GM12878 (cell line): ENCODE data around the gene SMIM14. TPM values are rescaled to one million over a fixed set of nuclear protein-coding genes. Genes with fewer than 3 reads are reported as not detected.
A peak's percentile ranks its signal among the peaks of the same experiment; 100 is the strongest.

Experiments
- ATAC-seq: fragments of 200-7000 bp; cut with Tn5 transposase; 3 replicates; pipeline ENCODE4 v1.9.1; 2020; ENCODE audit warnings: mild to moderate bottlenecking, moderate library complexity
- BruUV-seq: library from RNA; stranded (reverse); fragments of 400-500 nt; replicated peaks from 2 replicates; lab custom pipeline; 2021; lab: Mats Ljungman, UMichigan
- CTCF ChIA-PET: fragments of 300-600 bp; sonication (Branson Sonifier 250); formaldehyde crosslinking; extraction: SDS; loops from one replicate; lab custom pipeline; 2021; ENCODE audit warnings: inconsistent platforms; lab: Yijun Ruan, JAX
- POLR2A ChIA-PET: fragments of 350-600 bp; formaldehyde crosslinking; extraction: SDS; loops from one replicate; lab custom pipeline; 2021; ENCODE audit warnings: inconsistent platforms; lab: Charles Lee
- RAD21 ChIA-PET: fragments of 300-600 bp; sonication (Branson Sonifier 250); formaldehyde crosslinking; loops from one replicate; lab custom pipeline; 2023; ENCODE audit warnings: antibody characterized with exemption; ENCODE audit not compliant: unreplicated experiment; lab: Charles Lee
- SMC1A ChIA-PET: fragments of 300-600 bp; sonication (Branson Sonifier 250); formaldehyde crosslinking; loops from one replicate; lab custom pipeline; 2023; ENCODE audit not compliant: unreplicated experiment, uncharacterized antibody; lab: Charles Lee
- DNase-seq: peaks from one replicate; pipeline ENCODE4 v3.0.0-alpha.2; 2011; ENCODE audit warnings: low read depth, low spot score
- FAIRE-seq: peaks from 3 replicates; lab custom pipeline; 2011; peaks lifted over from hg19 to GRCh38; lab: Jason Lieb, UNC
- H2AFZ ChIP-seq: 2 replicates; pipeline ENCODE4 v1.6.0; 2011; ENCODE audit warnings: low read depth, low read length, control low read depth; ENCODE audit not compliant: control insufficient read depth
- H3K27ac ChIP-seq: 2 replicates; pipeline ENCODE4 v1.5.1; 2011; ENCODE audit warnings: control low read depth; ENCODE audit not compliant: control insufficient read depth, insufficient read depth
- H3K27me3 ChIP-seq, 2 experiments: replicated peaks in 1 of 2; 2 replicates each; pipeline versions ENCODE4 v1.6.0 to v1.6.1; 2011; ENCODE audit warnings: low read length in 1 of 2; ENCODE audit not compliant: control insufficient read depth in 2 of 2, insufficient read depth in 2 of 2
- H3K36me3 ChIP-seq, 2 experiments: 2 replicates each; pipeline ENCODE4 v1.5.1; 2011; ENCODE audit warnings: low read length in 1 of 2; ENCODE audit not compliant: control insufficient read depth in 2 of 2, insufficient read depth in 2 of 2
- H3K4me1 ChIP-seq: 2 replicates; pipeline ENCODE4 v1.6.1; 2011; ENCODE audit warnings: mild to moderate bottlenecking, low read length, moderate library complexity, mixed read lengths; ENCODE audit not compliant: control insufficient read depth, insufficient read depth
- H3K4me2 ChIP-seq: 2 replicates; pipeline ENCODE4 v1.6.0; 2011; ENCODE audit warnings: control low read depth; ENCODE audit not compliant: control insufficient read depth, insufficient read depth
- H3K4me3 ChIP-seq: fragments of 200-600 bp; sonication (generic); 2 replicates; pipeline ENCODE4 v1.5.1; 2016
- H3K79me2 ChIP-seq: 2 replicates; pipeline ENCODE4 v1.6.0; 2011; ENCODE audit warnings: low read length; ENCODE audit not compliant: control insufficient read depth, insufficient read depth
- H3K9ac ChIP-seq: 2 replicates; pipeline ENCODE4 v1.8.0; 2011; ENCODE audit warnings: low read length, control low read depth, mixed read lengths; ENCODE audit not compliant: control insufficient read depth, insufficient read depth
- H3K9me3 ChIP-seq: replicated peaks from 3 replicates; pipeline ENCODE4 v1.5.1; 2011; ENCODE audit warnings: mild to moderate bottlenecking, low read length; ENCODE audit not compliant: control insufficient read depth, insufficient read depth
- H4K20me1 ChIP-seq: 2 replicates; pipeline ENCODE4 v1.6.0; 2011; ENCODE audit not compliant: control insufficient read depth, insufficient read depth
- CBFB ChIP-seq: IDR thresholded peaks from 2 replicates; pipeline ENCODE4 v1.6.1; 2016; ENCODE audit warnings: antibody characterized with exemption, low read depth
- CREB1 ChIP-seq: IDR thresholded peaks from 2 replicates; pipeline ENCODE4 v1.6.1; 2012; ENCODE audit warnings: low read depth, mild to moderate bottlenecking, inconsistent platforms
- EGR1 ChIP-seq, 2 experiments: IDR thresholded peaks; 1 replicate in 1 of 2; 2 replicates in 1 of 2; pipeline ENCODE4 v1.6.1; 2011 to 2012; ENCODE audit warnings: low read depth in 2 of 2, low read length in 2 of 2, borderline replicate concordance in 1 of 2, mild to moderate bottlenecking in 1 of 2, moderate library complexity in 1 of 2
- MEF2A ChIP-seq: IDR thresholded peaks from 2 replicates; pipeline ENCODE4 v1.6.1; 2011; ENCODE audit warnings: low read depth, mild to moderate bottlenecking, low read length, moderate library complexity; ENCODE audit not compliant: insufficient read depth
- NBN ChIP-seq: fragments of 450-650 bp; IDR thresholded peaks from 2 replicates; pipeline ENCODE4 v1.6.1; 2016
- NR2C1 ChIP-seq: fragments of 450-650 bp; IDR thresholded peaks from 2 replicates; pipeline ENCODE4 v1.6.1; 2017; ENCODE audit warnings: antibody characterized with exemption, mild to moderate bottlenecking, moderate library complexity
- POU2F2 ChIP-seq: IDR thresholded peaks from 3 replicates; pipeline ENCODE4 v1.6.1; 2011; ENCODE audit warnings: low read depth, mild to moderate bottlenecking, low read length, borderline replicate concordance
- RELA ChIP-seq: fragments of 450-650 bp; IDR thresholded peaks from 2 replicates; pipeline ENCODE4 v1.8.0; 2014; ENCODE audit warnings: borderline replicate concordance; ENCODE audit not compliant: partially characterized antibody
- SPI1 ChIP-seq: IDR thresholded peaks from 2 replicates; pipeline ENCODE4 v1.6.1; 2011; ENCODE audit warnings: low read depth, mild to moderate bottlenecking, low read length, moderate library complexity, borderline replicate concordance; ENCODE audit not compliant: insufficient read depth
- STAT3 ChIP-seq: IDR thresholded peaks from 2 replicates; pipeline ENCODE4 v1.6.1; 2011; ENCODE audit warnings: low read depth, low read length, improper control_type of control experiment
- TBL1XR1 ChIP-seq: IDR thresholded peaks from 2 replicates; pipeline ENCODE4 v1.6.1; 2012; ENCODE audit warnings: low read depth, low read length, improper control_type of control experiment
- ZNF384 ChIP-seq: IDR thresholded peaks from 2 replicates; pipeline ENCODE4 v1.6.1; 2012; ENCODE audit warnings: low read depth, mild to moderate bottlenecking, low read length, improper control_type of control experiment, borderline replicate concordance
- ZNF592 ChIP-seq: fragments of 450-650 bp; IDR thresholded peaks from 2 replicates; pipeline ENCODE4 v1.6.1; 2017; ENCODE audit warnings: mild to moderate bottlenecking, moderate library complexity
- ZSCAN29 ChIP-seq: fragments of 450-650 bp; IDR thresholded peaks from 2 replicates; pipeline ENCODE4 v1.6.1; 2017; ENCODE audit warnings: mild to moderate bottlenecking, moderate library complexity
- WGBS: methylation state at CpG from one replicate; pipeline ENCODE4 v1.1.6; 2016; ENCODE audit warnings: low lambda C conversion rate; ENCODE audit not compliant: insufficient replicate concordance, insufficient coverage; ENCODE audit errors: missing lambda C conversion rate; 5-methylcytosine and 5-hydroxymethylcytosine counted together
- in situ Hi-C: fragments of 300-500 bp; cut with MboI; formaldehyde crosslinking; loops from 9 replicates; pipeline ENCODE4 v1.14.3; 2018; ENCODE audit warnings: mixed read lengths
- intact Hi-C: fragments of 100-400 bp; cut with micrococcal nuclease; formaldehyde crosslinking; loops from one replicate; pipeline ENCODE4 v1.14.2; 2022; ENCODE audit not compliant: unreplicated experiment
- polyA plus RNA-seq, 11 experiments: library from polyadenylated mRNA; depleted of rRNA in 4 of 11; unstranded in 6 of 11; stranded (reverse) in 5 of 11; fragments of >200 nt; fragmentation: Nextera tagmentation in 4 of 11; fragmentation: Illumina TruSeq in 1 of 11; extraction: Ambion mirVana in 4 of 11; extraction: Trizol in 1 of 11; gene quantifications; 1 replicate in 1 of 11; 2 replicates in 10 of 11; pipeline versions ENCODE4 v1.2.1 to v1.2.3, GENCODE V29; 2011 to 2016; ENCODE audit warnings: inconsistent platforms in 2 of 11, missing spikeins in 2 of 11, low read depth in 1 of 11
- total RNA-seq, 4 experiments: library from RNA; depleted of rRNA in 3 of 4; stranded (reverse); fragments of >200 nt in 3 of 4; fragmentation: Illumina TruSeq in 1 of 4; extraction: Trizol in 1 of 4; gene quantifications; 2 replicates each; pipeline versions ENCODE4 v1.2.1 to v1.2.3, GENCODE V29; 2013 to 2021

SMIM14 gene
- total and polyA plus RNA-seq, 10 of the 15 experiments (the other 5 are each of a cell fraction or from before 2014, with no cell fraction given), result 125 to 671 (median 188) TPM

DNA sequence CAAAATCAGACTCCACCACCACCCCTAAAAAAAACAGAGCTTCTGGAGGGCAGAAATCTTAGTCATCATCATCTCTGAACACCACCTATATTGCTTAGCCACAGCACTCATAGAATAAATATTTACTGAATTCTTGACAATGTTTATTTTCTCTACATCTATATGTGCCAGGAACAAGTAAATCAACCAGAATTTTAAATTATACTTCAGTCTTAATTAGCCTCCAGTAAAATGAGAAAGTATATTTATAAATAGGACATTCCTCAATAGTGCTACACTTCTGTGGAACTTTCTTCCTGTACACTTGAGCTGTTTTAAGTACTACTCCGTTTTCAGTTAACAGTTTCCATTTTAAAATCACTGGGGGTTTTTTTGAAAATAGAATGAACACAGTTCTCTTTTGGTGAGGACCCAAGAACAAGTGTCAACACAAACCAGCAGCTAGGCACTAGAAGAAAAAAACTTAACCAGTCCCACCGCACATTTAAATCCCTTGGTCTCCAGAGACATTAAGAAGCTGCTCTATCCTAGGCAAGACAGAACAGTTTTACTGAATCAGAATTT, 25.5 kb downstream of the SMIM14 start (continued):
- TF ChIP-seq MEF2A (peak; percentile 79), NBN (0 out of 2 replicates have a peak, but pooled peaks have one; percentile 22), EGR1 (IDR thresholded peaks at IDR 0.05; ENCODE audit: borderline replicate concordance in 1 of 2, low read depth in 2 of 2, low read length in 2 of 2) (no peak), POU2F2 (peak; percentile 89), STAT3 (peak; percentile 65; the same call in 1 of the 2 replicates)

GRCh38 chr4:39609454-39609931, 29.2 kb downstream of the SMIM14 start:
- peak overlapping the region; percentile 29; the same call in 1 of the 2 replicates for H3K9ac ChIP-seq
- FAIRE-seq (peak; percentile 92), ATAC-seq (peak; percentile 91), DNase-seq (peak; percentile 96)
- peaks cover 0 to 3% of the 10 kb centered on the region in 2 experiments; a peak in 1 of 4 replicates for H3K36me3 ChIP-seq
- no peaks in the 10 kb centered on the region for H4K20me1 ChIP-seq
- ChIA-PET CTCF (interaction anchor here (1.0 to 9.9 kb wide), 5 partner anchors 14 to 577 kb away, joined by 3 to 65 read pairs (median 5); no protein-coding TSS in a partner anchor), RAD21 (interaction anchor here (1.2 to 11.2 kb wide), 4 partner anchors 16 to 82 kb away, joined by 3 to 217 read pairs (median 44); partner anchors contain the start of genes SMIM14 and UGDH), SMC1A (interaction anchor here (0.6 to 11.3 kb wide), 10 partner anchors 18 to 566 kb away, joined by 3 to 254 read pairs (median 4); partner anchors contain the start of gene UGDH), POLR2A (interaction anchor here (0.5 to 10.0 kb wide), 5 partner anchors 9 to 322 kb away, joined by 3 to 129 read pairs (median 6); partner anchors contain the start of genes SMIM14 and UGDH)
- no peaks in the 10 kb centered on the region for H3K27me3 ChIP-seq
- peaks cover 49% of the 10 kb centered on the region for H3K4me1 ChIP-seq
- H3K4me3 ChIP-seq, result 0 out of 2 replicates have a peak overlapping the region, but pooled peaks have one; percentile 39
- H3K9me3 ChIP-seq, result peaks cover 5% of the 10 kb centered on the region; the same call in 2 of the 3 replicates
- 1% methylated on average over 6 of the region's 6 CpGs for WGBS
- peaks cover 24% of the 10 kb centered on the region for H3K79me2 ChIP-seq
- peak overlapping the region; percentile 44; the same call in 1 of the 2 replicates for H2AFZ ChIP-seq
- intact Hi-C loops, result loop anchor here (1.0 to 2.0 kb wide), 2 partner anchors 15 to 29 kb away; partner anchors contain the start of gene SMIM14
- H3K4me2 ChIP-seq, result peak overlapping the region; percentile 81
- H3K27ac ChIP-seq, result peak overlapping the region; percentile 80
- in situ Hi-C loops, result loop anchor here (25.0 kb wide), 1 partner anchor 1472 kb away; no protein-coding TSS in a partner anchor
- no TSS peak for BruUV-seq
- TF ChIP-seq TBL1XR1 (peak; percentile 92), POU2F2 (peak; percentile 89; the same call in 2 of the 3 replicates), CBFB (peak; percentile 88), RELA (peak; percentile 87), ZSCAN29 (peak; percentile 86), ZNF384 (peak; percentile 29; the same call in 1 of the 2 replicates), NR2C1 (peak; percentile 73), ZNF592 (no peak), CREB1 (peak; percentile 91), SPI1 (peak; percentile 96)
